GM18498 (cell line): ENCODE data around the gene SHMT1.

Source experiments
- ATAC-seq: cut with Tn5 transposase; IDR thresholded peaks from one replicate; pipeline ENCODE4 v1.9.1; 2021; ENCODE audit warnings: mild to moderate bottlenecking, moderate library complexity; ENCODE audit not compliant: unreplicated experiment

SHMT1 gene

DNA sequence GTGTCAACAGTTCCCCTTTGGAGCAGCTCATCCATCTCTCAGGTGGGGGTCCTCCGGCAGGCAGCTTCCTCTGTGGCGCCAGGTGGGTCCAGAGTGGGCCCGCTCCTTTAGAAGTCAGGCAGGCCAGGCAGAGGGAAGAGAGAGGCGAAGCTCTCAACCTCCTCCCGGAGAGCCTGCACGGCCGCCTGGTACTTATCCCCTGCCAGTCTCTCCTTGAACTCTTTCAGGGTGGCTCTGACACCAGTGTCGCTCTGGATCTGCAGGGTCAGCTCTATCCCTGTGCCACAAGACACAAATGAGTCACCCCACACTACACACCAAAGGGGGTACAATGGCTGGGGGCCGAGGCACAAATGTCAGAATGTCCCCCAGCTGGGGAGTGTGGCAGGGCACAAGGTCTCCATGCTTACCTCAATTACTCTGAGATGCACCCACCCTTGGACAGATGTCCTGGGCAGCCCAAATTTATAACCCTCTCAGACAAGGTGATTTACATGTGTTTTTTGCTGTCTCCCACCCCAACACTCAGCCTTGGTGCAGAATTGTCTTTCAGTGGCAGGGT, 34.6 kb downstream of the SHMT1 start:
- ATAC-seq = no peak

DNA sequence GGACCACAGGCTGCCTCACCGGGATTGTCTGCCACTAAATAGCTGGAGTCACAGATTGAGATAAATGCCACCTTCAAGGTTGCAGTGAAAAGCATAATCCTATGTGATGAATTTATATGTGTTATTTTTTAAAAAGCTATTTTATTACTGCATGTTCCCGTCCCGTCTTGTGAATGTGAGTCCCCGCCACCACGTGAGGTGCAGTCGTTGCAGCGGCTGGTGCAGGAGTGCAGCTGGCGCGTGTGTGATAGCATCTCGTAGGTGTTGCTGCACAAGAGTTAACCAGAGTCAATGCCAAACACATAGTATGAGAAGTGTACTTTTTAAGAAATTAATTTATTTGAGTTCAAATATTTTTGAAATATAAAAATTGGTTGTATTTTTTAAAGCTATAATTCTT, 35.8 kb downstream of the SHMT1 start:
- no peak for ATAC-seq

- no peak for ATAC-seq
These were observed 36.3 kb downstream of the SHMT1 start for GRCh38 chr17:18327093-18327492.

DNA sequence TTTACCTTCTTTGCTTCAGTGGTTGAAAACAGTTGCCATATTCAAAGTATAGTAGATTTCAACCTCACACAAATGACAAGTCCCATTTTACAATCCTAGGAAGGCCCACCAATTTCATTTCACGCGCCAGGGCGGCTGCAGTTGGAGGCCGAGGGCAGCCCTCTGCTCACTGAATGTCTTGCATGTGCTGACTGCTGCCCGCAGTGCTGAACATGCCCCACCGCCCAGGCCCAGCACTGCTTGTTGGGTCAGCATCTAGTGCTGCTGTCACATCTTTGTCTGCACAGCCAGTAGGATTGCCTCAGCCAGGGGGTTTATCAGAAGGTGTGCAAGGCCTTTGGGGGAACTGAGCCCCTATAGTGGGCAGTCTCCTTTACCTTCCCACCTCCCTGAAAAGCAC, 36.8 kb downstream of the SHMT1 start:
- no peak for ATAC-seq

DNA sequence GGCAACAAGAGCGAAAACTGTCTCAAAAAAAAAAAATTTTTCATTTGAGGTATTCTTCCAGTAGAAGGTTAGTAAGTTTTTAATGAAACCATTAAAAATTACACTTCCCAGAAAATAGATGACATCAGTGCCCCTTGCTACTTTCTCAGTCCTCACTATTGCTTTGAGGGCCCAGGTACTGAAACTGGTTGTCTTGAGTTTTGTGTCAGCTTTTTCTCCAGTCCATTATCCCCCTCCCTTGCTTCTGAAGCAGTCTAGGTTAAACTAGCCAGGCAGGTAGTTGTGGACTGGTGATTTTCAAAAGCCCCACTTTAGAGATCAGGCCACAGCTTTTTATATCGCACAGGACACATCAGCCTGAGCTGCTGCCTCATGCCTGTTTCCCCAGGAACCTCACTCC, 37.3 kb downstream of the SHMT1 start:
- ATAC-seq = no peak

DNA sequence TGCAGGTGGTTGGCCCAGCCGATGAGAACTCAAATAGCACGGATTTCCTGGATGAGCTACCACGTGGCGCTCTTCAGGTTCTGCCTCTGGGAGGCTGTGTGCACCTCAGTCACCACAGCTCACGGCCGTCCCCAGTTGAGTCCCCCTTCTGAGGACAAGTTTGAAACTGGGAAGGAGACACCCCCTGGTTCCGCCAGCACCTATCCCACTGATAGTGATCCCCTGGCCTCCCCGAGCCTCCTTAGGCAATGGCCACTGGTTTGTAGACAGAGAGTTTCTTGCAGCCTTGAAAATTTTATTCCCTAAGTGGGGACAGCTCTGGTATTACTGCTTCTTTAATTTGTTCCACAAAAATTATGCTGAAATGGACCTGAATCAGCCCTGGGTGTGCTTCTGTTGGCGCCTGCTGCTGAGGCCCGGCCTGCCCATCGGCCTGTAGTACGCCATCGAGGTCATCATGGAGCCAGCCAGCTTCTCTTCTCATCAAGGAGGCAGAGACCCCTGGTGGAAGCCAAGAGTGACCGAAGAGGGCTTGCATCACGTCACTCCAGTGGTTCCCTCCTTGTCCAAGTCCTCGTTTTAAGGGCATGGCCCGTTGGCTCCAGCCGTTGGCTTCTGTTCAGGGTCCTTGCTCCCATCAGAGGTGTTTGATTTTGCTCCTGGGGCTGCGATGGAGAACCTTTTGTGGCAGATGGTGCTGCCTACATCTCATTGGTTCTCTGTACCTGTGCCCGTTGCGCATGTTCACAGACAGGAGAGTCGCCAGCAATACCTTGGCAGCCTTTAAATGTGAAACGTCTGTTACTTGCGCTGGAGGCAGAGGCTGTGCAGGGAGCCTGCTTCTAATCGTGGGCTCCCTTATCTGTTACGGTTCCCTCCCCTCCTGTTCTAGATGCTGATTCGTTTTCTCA, 39.0 kb downstream of the SHMT1 start:
- ATAC-seq = no peak

- no peak for ATAC-seq
These were observed 39.7 kb downstream of the SHMT1 start for GRCh38 chr17:18323507-18324139.

DNA sequence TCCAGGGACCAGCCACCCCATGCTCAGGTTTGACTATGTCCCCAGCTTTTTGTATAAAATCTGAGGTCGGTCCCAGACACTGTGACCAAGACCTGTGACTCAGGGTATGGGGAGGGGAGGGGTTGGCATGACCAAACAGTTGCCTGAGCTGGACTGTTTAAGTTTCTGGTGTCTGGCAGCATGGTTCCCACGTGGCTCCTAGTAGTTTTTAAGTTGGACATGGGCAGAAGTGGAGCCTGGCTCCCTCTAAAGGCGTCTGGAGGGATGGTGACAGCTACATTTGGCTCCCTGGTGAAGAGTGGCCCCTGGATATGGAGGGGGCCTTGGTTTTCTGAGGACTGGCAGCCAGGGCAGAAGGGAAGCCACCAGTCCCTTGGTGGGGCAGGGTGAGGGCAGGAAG, 40.3 kb downstream of the SHMT1 start:
- no peak for ATAC-seq

DNA sequence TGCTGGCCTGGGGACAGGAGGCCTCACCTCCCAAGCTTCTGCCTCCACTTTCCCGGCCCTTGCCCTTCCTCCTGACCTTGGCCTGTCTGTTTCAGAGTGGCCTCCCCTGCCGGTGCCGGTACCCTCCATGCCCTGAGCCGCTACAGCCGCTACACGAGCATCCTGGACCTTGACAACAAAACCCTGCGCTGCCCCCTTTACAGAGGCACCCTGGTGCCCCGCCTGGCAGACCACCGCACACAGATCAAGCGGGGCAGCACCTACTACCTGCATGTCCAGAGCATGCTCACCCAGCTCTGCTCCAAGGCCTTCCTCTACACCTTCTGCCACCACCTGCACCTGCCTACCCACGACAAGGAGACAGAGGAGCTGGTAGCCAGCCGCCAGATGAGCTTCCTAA, 40.8 kb downstream of the SHMT1 start:
- ATAC-seq = no peak

DNA sequence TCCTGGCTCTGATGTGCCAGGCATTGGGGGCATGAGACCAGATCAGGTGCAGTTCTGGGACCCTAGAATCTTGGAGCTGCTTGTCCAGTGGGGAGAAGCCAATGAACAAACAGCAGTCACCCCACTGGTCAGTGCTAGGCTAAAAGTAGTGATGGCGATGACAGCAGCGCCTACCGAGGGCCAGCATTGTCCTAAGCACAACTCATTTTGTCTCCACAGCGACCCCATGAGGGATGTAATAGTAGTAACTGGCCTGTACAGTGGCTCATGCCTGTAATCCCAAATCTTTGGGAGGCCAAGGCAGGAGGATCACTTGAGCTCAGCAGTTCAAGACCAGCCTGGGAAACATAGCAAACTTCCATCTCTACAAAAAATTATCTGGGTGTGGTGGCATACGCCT, 42.0 kb downstream of the SHMT1 start:
- no peak for ATAC-seq

DNA sequence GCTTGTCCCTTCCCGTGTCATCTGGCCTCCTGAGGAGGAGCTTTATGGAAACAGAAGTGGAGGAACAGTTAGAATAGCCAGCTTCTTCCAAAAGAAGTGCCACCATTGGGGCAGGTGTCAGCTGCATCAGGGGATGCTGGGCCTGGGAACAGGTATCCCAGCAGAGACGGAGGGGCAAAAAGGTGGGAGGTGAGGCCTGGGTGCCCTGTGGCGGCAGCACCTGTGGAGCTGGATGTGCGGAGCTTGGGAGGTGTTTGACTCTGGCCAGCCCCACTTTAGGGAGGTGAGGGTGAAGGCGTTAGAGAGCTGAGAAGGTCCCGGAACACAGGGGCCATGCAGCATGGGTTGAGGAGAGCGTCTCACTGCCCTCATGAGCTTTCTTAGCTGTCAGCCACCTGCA, 43.0 kb downstream of the SHMT1 start:
- ATAC-seq = no peak

DNA sequence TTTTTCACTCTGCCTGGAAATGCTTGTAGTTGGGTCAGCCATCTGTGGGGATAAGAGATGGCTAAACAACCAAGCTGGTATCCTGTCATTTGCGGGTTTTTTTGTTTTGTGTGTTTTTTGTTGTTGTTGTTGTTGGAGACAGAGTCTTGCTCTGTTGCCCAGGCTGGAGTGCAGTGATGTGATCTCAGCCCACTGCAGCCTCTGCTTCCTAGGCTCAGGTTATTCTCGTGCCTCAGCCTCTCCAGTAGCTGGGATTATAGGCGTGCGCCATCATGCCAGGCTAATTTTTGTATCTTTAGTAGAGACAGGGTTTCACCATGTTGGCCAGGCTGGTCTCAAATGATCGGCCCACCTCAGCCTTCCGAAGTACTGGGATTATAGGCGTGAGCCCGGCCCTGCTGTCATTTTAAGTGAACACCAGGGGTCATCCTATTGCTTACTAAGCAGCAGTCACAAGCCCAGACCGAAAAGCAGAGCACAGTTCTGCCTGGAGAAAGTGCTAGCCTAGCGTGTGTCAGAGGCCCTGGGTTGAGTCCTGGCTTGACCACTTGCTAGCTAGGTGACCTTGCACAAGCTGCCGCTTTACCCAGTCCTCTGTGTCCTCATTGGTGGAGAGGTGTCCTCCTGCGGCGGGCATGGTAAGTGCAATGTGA, 43.6 kb downstream of the SHMT1 start:
- ATAC-seq = no peak

DNA sequence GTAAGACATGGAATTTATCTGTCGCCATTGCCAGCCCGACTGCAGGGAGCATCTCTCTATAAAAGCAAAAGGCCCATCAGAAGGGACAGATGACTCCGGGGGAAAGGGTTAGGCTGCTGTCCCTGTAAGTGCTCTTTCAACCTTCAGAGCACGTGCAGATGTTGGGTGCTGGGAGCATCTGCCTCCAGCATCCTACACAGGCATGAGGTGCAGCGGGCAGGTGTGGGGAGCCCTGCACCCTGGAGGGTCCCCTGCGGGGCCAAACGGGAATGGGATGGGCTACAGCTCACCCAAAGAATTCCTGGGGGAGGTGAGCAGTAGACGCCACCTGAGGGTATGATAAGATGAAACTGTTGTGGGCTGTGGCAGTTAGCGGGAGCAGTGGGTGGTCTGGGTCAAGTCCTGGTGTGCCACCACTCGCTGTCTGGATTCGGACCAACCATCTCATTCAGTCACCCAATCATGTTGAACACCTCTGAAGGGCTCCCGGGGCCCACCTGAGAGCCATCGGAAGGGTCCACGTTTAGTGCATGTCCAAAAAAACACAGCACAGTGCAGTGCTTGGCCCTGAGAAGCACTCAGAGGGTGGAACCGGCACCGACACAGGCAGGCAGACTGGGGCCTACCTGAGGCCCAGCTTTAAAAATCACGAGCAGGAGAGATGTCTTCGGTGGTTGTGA, 44.4 kb downstream of the SHMT1 start:
- no peak for ATAC-seq

DNA sequence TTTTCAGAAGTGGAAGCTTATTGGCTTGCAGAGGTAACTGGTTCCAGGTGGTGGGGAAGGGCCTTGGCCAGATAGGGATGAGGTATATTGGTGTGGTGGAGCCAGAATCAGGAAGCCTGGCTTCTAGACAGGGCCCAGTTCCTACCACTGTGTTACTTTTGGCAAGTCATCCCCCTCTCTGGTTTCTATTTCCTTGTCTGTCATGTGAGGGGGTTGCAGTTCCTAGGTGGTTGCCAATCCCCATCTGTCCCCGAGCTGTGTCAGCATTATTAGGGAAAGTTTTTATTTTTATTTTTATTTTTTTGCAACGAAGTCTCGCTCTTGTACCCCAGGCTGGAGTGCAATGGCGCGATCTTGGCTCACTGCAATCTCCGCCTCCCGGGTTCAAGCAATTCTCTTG, 45.2 kb downstream of the SHMT1 start:
- no peak for ATAC-seq

DNA sequence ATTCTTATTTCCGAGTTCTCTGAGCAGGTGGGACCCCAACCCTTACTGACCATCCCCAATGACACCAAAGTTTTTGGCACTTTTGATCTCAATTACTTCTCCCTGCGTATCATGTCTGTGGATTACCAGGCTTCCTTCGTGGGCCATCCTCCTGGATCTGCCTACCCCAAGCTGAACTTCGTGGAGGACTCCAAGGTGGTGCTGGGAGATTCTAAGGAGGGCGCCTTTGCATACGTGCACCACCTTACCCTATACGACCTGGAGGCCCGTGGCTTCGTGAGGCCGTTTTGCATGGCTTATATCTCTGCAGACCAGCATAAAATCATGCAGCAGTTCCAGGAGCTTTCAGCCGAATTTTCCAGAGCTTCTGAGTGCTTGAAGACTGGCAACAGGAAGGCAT, 47.4 kb downstream of the SHMT1 start:
- ATAC-seq = no peak

DNA sequence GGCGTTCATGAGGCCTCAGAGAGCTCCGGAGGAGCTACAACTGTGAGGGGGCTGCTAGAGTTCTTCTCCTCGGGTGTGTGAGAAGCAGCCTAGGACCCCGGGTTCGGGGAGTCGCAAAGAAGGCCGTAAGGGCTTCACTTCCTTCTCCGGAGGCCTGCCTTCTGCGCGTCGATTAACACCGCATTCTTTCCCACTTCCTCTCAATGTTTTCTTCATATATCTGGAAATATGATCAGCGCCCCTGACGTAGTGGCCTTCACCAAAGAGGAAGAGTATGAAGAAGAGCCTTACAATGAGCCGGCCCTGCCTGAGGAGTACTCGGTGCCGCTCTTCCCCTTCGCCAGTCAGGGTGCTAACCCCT, 47.8 kb downstream of the SHMT1 start:
- peak; percentile 0 for ATAC-seq

- peak; percentile 85 for ATAC-seq
These were observed 48.4 kb downstream of the SHMT1 start, which contains the start of the genes SMCR8 and TOP3A for GRCh38 chr17:18314731-18315561. TSS of gene SMCR8 (plus strand) at chr17:18315293. CDS start at chr17:18315790, 497 bp downstream. TSS of gene TOP3A (minus strand) at chr17:18314994. CDS start at chr17:18314778, 216 bp downstream.

DNA sequence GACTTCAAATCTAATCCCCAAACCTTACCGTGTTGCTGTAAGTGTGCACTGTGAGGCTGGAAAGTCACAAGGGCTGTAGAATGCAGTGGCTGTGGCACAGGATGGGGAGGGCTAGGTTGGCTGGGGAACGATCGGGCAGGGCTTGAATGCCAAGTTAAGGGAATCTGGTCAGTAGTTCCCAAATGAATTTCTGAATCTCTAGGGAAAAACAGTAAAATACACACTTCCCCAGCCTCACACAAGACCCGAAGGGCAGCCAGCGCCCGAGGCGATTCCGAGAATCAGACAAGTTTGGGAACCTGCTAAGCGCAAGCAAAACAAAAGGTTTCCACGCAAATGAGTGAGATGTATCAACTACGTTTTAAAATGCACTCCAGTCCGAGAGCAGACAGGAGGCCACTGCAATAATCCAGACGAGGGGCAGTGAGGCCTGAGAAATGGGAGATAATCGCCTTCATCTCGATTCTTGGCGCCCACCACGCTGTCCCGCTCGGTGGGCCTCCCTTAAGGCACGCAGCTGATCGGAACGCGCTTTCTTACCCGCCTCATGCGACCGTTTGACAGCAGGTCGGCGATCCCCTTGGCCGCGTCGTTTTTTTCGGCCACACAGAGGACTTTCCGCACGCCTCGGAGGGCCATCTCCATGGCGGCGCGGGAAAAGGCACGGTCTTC, 49.2 kb downstream of the SHMT1 start:
- peak; percentile 18 for ATAC-seq

DNA sequence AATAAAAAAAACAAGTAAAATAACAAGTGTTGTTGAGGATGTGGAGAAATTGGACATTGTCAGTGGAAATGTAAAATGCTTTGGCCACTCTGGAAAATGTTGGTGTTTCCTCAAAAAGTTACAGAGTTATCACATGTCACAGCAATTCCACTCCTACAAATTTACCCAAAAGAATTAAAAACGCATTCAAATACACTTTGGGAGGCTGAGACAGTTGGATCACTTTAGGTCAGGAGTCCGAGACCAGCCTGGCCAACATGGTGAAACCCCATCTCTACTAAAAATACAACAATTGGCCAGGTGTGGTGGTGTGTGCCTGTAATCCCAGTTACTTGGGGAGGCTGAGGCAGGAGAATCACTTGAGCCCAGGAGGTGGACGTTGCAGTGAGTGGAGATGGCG, 54.1 kb downstream of the SHMT1 start:
- ATAC-seq = no peak
